Panc1 (cell line): Measurements from ENCODE around the gene MRPL40.

ENCODE experiments used
- CTCF ChIP-seq: fragments of 450-650 bp; IDR thresholded peaks from 2 replicates; pipeline ENCODE4 v1.5.1; 2017; ENCODE audit warnings: mild to moderate bottlenecking
- POLR2AphosphoS5 ChIP-seq: IDR thresholded peaks from 2 replicates; pipeline ENCODE4 v1.6.1; 2012; ENCODE audit warnings: mild to moderate bottlenecking, low read depth, low read length, moderate library complexity
- REST ChIP-seq, 2 experiments: IDR thresholded peaks; 2 replicates each; pipeline ENCODE4 v1.6.1; 2011 to 2012; ENCODE audit warnings: low read depth in 2 of 2, control low read depth in 1 of 2, low read length in 1 of 2, mild to moderate bottlenecking in 1 of 2, moderate library complexity in 1 of 2; ENCODE audit not compliant: insufficient read depth in 1 of 2
- SIN3A ChIP-seq: IDR thresholded peaks from 2 replicates; pipeline ENCODE4 v1.6.1; 2012; ENCODE audit warnings: low read depth, mild to moderate bottlenecking, low read length, moderate library complexity, borderline replicate concordance; ENCODE audit not compliant: insufficient read depth
- TCF7L2 ChIP-seq: IDR thresholded peaks from 2 replicates; pipeline ENCODE4 v1.6.1; 2011; ENCODE audit warnings: mild to moderate bottlenecking, low read depth, low read length, inconsistent platforms

- TF ChIP-seq CTCF (no peak), POLR2AphosphoS5 (no peak), REST (IDR thresholded peaks at IDR 0.05; ENCODE audit: insufficient read depth in 1 of 2, low read depth in 2 of 2, low read length in 1 of 2) (no peak), SIN3A (no peak), TCF7L2 (no peak)
Observed at GRCh38 chr22:19405652-19406051, 26.7 kb upstream of the MRPL40 start.
